ENCODE measurements around the gene ITFG1.

DNA sequence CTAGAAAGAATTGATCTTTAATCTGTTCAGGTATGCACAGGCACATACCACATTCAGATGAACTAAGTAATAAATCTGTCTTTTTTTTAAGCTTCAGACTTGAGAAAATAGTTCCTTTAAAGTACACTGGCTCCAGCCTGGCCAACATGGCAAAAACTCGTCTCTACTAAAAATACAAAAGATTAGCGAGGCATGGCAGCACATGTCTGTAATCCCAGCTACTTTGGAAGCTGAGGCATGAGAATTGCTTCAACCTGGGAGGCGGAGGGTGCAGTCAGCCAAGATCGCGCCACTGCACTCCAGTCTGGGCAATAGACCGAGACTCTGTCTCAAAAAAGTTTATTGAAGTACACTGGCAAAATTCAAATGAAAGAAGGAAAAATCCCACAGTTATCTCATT, 206.1 kb downstream of the ITFG1 start:
- TF ChIP-seq CTCF (tag by site-specific recombination; IDR thresholded peaks at IDR 0.05) (no peak), ZNF707 (tag by site-specific recombination; IDR thresholded peaks at IDR 0.05) (no peak)

Measured in HEK293 (cell line).